ENCODE data around the gene RAB11FIP4.

RAB11FIP4 gene

GRCh38 chr17:31431098-31431851, 39.8 kb downstream of the RAB11FIP4 start:
- ATAC-seq (ENCODE audit: insufficient read depth, low read depth) (no peak), DNase-seq (no peak)
- Histone ChIP-seq H3K79me2 (ENCODE audit: insufficient read depth, low read length) (no peaks in the 10 kb centered on the region), H3K27ac (ENCODE audit: low read length) (no peak overlapping the region), H3K4me1 (ENCODE audit: insufficient read depth, low read length) (peaks cover 8% of the 10 kb centered on the region; the same call in 1 of the 2 replicates), H3K9ac (ENCODE audit: low read depth, low read length) (no peak overlapping the region), H3K27me3 (ENCODE audit: insufficient read depth, low read length, poor library complexity) (peaks cover 3% of the 10 kb centered on the region), H3K36me3 (ENCODE audit: insufficient read depth, low read length) (no peaks in the 10 kb centered on the region), H3K9me3 (ENCODE audit: insufficient read depth, low read length, severe bottlenecking) (no peaks in the 10 kb centered on the region), H3K4me3 (ENCODE audit: low read depth in 1 of 2, low read length in 2 of 2) (no peak overlapping the region), H3K4me2 (ENCODE audit: insufficient read depth, low read length) (no peak overlapping the region), H2AFZ (ENCODE audit: low read depth, low read length) (no peak overlapping the region), H4K20me1 (ENCODE audit: insufficient read depth, low read length) (no peaks in the 10 kb centered on the region)
- TF ChIP-seq, protein P1, sequence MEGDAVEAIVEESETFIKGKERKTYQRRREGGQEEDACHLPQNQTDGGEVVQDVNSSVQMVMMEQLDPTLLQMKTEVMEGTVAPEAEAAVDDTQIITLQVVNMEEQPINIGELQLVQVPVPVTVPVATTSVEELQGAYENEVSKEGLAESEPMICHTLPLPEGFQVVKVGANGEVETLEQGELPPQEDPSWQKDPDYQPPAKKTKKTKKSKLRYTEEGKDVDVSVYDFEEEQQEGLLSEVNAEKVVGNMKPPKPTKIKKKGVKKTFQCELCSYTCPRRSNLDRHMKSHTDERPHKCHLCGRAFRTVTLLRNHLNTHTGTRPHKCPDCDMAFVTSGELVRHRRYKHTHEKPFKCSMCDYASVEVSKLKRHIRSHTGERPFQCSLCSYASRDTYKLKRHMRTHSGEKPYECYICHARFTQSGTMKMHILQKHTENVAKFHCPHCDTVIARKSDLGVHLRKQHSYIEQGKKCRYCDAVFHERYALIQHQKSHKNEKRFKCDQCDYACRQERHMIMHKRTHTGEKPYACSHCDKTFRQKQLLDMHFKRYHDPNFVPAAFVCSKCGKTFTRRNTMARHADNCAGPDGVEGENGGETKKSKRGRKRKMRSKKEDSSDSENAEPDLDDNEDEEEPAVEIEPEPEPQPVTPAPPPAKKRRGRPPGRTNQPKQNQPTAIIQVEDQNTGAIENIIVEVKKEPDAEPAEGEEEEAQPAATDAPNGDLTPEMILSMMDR (IDR thresholded peaks at IDR 0.05; ENCODE audit: borderline replicate concordance, extremely low read depth, low read length, poor library complexity, severe bottlenecking): no peak
- TF ChIP-seq EZH2 (IDR thresholded peaks at IDR 0.05; ENCODE audit: borderline replicate concordance, low read depth, low read length, severe bottlenecking): no peak

DNA sequence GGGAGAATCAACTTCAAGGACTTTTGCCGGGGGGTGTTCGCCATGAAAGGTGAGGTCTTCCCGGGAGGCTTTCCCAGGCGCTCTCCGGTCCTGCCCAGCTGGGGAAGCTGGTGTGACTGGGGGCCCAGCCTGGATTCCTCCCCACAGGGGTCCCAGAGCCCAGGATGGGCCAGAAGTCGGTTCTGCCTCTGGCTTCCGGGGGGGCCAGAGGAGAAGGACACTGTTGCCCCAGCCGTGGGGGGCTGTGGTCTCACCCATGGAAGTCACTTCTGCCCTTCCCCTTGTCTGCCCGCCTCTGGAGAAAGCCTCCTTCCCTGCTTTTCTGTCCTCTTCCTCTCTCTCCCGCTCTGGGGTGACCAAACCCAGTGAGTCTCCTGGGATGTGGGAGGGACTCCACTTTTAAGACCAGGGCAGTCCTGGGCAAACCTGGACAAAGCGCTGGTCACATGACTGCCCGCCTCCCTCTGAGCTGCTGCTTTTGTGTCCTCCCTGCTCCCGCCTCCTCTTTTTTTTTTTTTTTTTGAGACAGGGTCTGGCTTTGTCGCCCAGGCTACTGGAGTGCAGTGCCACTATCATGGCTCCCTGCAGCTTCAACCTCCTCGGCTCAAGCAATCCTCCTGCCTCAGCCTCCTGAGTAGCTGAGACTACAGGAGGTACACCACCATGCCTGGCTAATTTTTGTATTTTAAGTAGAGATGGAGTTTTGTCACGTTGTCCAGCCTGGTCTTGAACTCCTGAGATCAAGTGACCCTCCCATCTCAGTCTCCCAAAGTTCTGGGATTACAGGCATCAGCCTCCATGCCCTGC, 40.6 kb downstream of the RAB11FIP4 start:
- Histone ChIP-seq H3K36me3 (ENCODE audit: insufficient read depth, low read length) (no peaks in the 10 kb centered on the region), H3K4me1 (ENCODE audit: insufficient read depth, low read length) (peaks cover 8% of the 10 kb centered on the region; the same call in 1 of the 2 replicates), H3K4me2 (ENCODE audit: insufficient read depth, low read length) (no peak overlapping the region), H3K9me3 (ENCODE audit: insufficient read depth, low read length, severe bottlenecking) (no peaks in the 10 kb centered on the region), H4K20me1 (ENCODE audit: insufficient read depth, low read length) (no peaks in the 10 kb centered on the region), H3K4me3 (ENCODE audit: low read depth in 1 of 2, low read length in 2 of 2) (no peak overlapping the region), H3K9ac (ENCODE audit: low read depth, low read length) (no peak overlapping the region), H3K79me2 (ENCODE audit: insufficient read depth, low read length) (no peaks in the 10 kb centered on the region), H3K27me3 (ENCODE audit: insufficient read depth, low read length, poor library complexity) (peaks cover 3% of the 10 kb centered on the region), H3K27ac (ENCODE audit: low read length) (no peak overlapping the region), H2AFZ (ENCODE audit: low read depth, low read length) (no peak overlapping the region)
- TF ChIP-seq, protein P1 (IDR thresholded peaks at IDR 0.05; ENCODE audit: borderline replicate concordance, extremely low read depth, low read length, poor library complexity, severe bottlenecking): no peak
- TF ChIP-seq EZH2 (IDR thresholded peaks at IDR 0.05; ENCODE audit: borderline replicate concordance, low read depth, low read length, severe bottlenecking): no peak
- ATAC-seq (ENCODE audit: insufficient read depth, low read depth) (no peak), DNase-seq (no peak)

DNA sequence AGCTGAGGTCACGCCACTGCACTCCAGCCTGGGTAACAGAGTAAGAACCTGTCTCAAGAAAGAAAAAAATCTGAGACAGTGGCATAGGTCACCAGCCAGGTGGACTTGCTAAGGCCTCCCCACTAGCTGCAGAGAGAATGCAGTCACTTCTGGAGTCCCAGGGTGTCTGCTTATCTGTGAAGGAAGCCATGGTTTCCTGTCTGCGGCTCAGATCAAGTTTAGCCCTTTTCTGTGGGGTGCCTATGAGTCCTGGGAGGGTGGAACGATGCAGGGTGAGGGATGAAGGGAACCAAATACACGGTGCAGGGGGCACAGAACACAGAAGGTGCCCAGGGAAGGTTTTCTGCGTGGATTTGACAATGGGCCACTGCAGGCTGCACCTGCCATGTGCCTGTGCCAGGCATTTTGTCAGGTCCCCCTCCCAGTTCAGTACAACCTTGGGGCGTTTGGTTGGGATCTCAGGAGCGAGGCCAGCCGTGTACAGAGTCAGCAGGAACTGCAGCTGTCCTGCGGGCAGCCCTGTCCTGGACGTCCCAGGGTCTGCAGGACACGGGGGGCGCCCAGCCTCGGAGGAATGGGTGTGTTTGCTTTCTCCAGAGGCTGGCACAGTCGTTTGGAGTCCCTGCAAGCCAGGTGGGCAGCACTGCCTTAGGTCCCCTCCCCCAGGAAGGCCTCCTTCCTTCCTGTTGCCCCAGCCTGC, 41.8 kb downstream of the RAB11FIP4 start:
- peak; percentile 93 for ATAC-seq (ENCODE audit: insufficient read depth, low read depth)
- Histone ChIP-seq H3K27me3 (ENCODE audit: insufficient read depth, low read length, poor library complexity) (peaks cover 3% of the 10 kb centered on the region), H3K4me1 (ENCODE audit: insufficient read depth, low read length) (peaks cover 8% of the 10 kb centered on the region; the same call in 1 of the 2 replicates)

More for the DNA sequence above, 41.8 kb downstream of the RAB11FIP4 start:
- Histone ChIP-seq H3K4me3 (ENCODE audit: low read depth in 1 of 2, low read length in 2 of 2) (no peak overlapping the region), H3K9me3 (ENCODE audit: insufficient read depth, low read length, severe bottlenecking) (no peaks in the 10 kb centered on the region), H2AFZ (ENCODE audit: low read depth, low read length) (no peak overlapping the region), H3K79me2 (ENCODE audit: insufficient read depth, low read length) (no peaks in the 10 kb centered on the region), H3K36me3 (ENCODE audit: insufficient read depth, low read length) (no peaks in the 10 kb centered on the region), H4K20me1 (ENCODE audit: insufficient read depth, low read length) (no peaks in the 10 kb centered on the region), H3K27ac (ENCODE audit: low read length) (no peak overlapping the region), H3K4me2 (ENCODE audit: insufficient read depth, low read length) (no peak overlapping the region), H3K9ac (ENCODE audit: low read depth, low read length) (no peak overlapping the region)
- TF ChIP-seq EZH2 (IDR thresholded peaks at IDR 0.05; ENCODE audit: borderline replicate concordance, low read depth, low read length, severe bottlenecking): no peak
- TF ChIP-seq, protein P1 (IDR thresholded peaks at IDR 0.05; ENCODE audit: borderline replicate concordance, extremely low read depth, low read length, poor library complexity, severe bottlenecking): no peak
- DNase-seq: peak; percentile 40
